HEK293T (cell line): ENCODE results near the gene ATP8B1.

Experiments
- CTCF ChIA-PET: fragments of 350-600 bp; formaldehyde crosslinking; extraction: SDS; loops from one replicate; lab custom pipeline; 2021; ENCODE audit warnings: antibody characterized with exemption, inconsistent platforms; lab: Yijun Ruan, JAX
- POLR2A ChIA-PET: fragments of 350-600 bp; formaldehyde crosslinking; extraction: SDS; loops from one replicate; lab custom pipeline; 2020; ENCODE audit warnings: antibody characterized with exemption, inconsistent platforms; lab: Yijun Ruan, JAX
- DNase-seq: peaks from one replicate; pipeline ENCODE4 v3.0.0; 2012; ENCODE audit warnings: mixed read lengths; ENCODE audit errors: extremely low spot score
- ARNT ChIP-seq: fragments of 450-650 bp; IDR thresholded peaks from 2 replicates; pipeline ENCODE4 v1.6.1; 2017; ENCODE audit warnings: mild to moderate bottlenecking
- BHLHE40 ChIP-seq: fragments of 450-650 bp; IDR thresholded peaks from 2 replicates; pipeline ENCODE4 v1.6.1; 2016; ENCODE audit warnings: mild to moderate bottlenecking, moderate library complexity, borderline replicate concordance
- CTBP1 ChIP-seq: fragments of 450-650 bp; IDR thresholded peaks from 2 replicates; pipeline ENCODE4 v1.6.1; 2016; ENCODE audit warnings: borderline replicate concordance
- ELF4 ChIP-seq: fragments of 450-650 bp; IDR thresholded peaks from 2 replicates; pipeline ENCODE4 v1.6.1; 2017; ENCODE audit warnings: antibody characterized with exemption
- FOXA1 ChIP-seq: fragments of 450-650 bp; IDR thresholded peaks from 2 replicates; pipeline ENCODE4 v1.6.1; 2016; ENCODE audit warnings: mild to moderate bottlenecking
- FOXK2 ChIP-seq: fragments of 450-650 bp; IDR thresholded peaks from 2 replicates; pipeline ENCODE4 v1.6.1; 2016; ENCODE audit warnings: mild to moderate bottlenecking
- FOXM1 ChIP-seq: fragments of 450-650 bp; IDR thresholded peaks from 2 replicates; pipeline ENCODE4 v1.6.1; 2017; ENCODE audit warnings: mild to moderate bottlenecking, borderline replicate concordance
- HDGF ChIP-seq: fragments of 450-650 bp; IDR thresholded peaks from 2 replicates; pipeline ENCODE4 v1.6.1; 2017; ENCODE audit warnings: antibody characterized with exemption, borderline replicate concordance
- L3MBTL2 ChIP-seq: fragments of 450-650 bp; conservative IDR thresholded peaks from 2 replicates; pipeline ENCODE4 v1.6.1; 2016; ENCODE audit warnings: mild to moderate bottlenecking
- LEF1 ChIP-seq: fragments of 450-650 bp; IDR thresholded peaks from 2 replicates; pipeline ENCODE4 v1.6.1; 2017; ENCODE audit warnings: mild to moderate bottlenecking, borderline replicate concordance
- NFRKB ChIP-seq: fragments of 450-650 bp; IDR thresholded peaks from 2 replicates; pipeline ENCODE4 v1.6.1; 2016; ENCODE audit warnings: mild to moderate bottlenecking, moderate library complexity
- PKNOX1 ChIP-seq: fragments of 450-650 bp; IDR thresholded peaks from 2 replicates; pipeline ENCODE4 v1.6.1; 2016
- SP1 ChIP-seq: fragments of 450-650 bp; IDR thresholded peaks from 2 replicates; pipeline ENCODE4 v1.6.1; 2017
- SUZ12 ChIP-seq: fragments of 450-650 bp; IDR thresholded peaks from 2 replicates; pipeline ENCODE4 v1.6.1; 2016; ENCODE audit warnings: mild to moderate bottlenecking
- TARDBP ChIP-seq: fragments of 450-650 bp; IDR thresholded peaks from 2 replicates; pipeline ENCODE4 v1.6.1; 2016
- ZNF384 ChIP-seq: fragments of 450-650 bp; IDR thresholded peaks from 2 replicates; pipeline ENCODE4 v1.6.1; 2016

Gene ATP8B1

GRCh38 chr18:57697426-57697825 is 105.7 kb downstream of the ATP8B1 start:
- TF ChIP-seq FOXK2 (no peak), CTBP1 (no peak), ELF4 (no peak), ZNF384 (no peak), LEF1 (no peak), SP1 (no peak), ARNT (no peak), BHLHE40 (no peak), PKNOX1 (no peak)
- no peak for DNase-seq
- POLR2A ChIA-PET, result no interaction called here
- CTCF ChIA-PET, result no interaction called here

- no peak for DNase-seq
- POLR2A ChIA-PET, result interaction anchor here (0.7 kb wide), 1 partner anchor 45 kb away, joined by 4 read pairs; no protein-coding TSS in a partner anchor
- CTCF ChIA-PET, result no interaction called here
- TF ChIP-seq LEF1 (no peak), FOXM1 (no peak), L3MBTL2 (no peak), CTBP1 (no peak), PKNOX1 (no peak), HDGF (no peak), NFRKB (no peak), ARNT (no peak), BHLHE40 (no peak), SP1 (no peak), FOXK2 (no peak), FOXA1 (no peak), ZNF384 (no peak)
Measured at GRCh38 chr18:57696271-57696670, 106.8 kb downstream of the ATP8B1 start.

- POLR2A ChIA-PET, result no interaction called here
- no peak for DNase-seq
- CTCF ChIA-PET, result interaction anchor here (0.6 kb wide), 1 partner anchor 10 kb away, joined by 3 read pairs; no protein-coding TSS in a partner anchor
- TF ChIP-seq ZNF384, result no peak
- no peak for TF ChIP-seq FOXK2
Measured at GRCh38 chr18:57691363-57691762, 111.8 kb downstream of the ATP8B1 start.

- TF ChIP-seq SUZ12, result no peak
- no peak for TF ChIP-seq BHLHE40
- TF ChIP-seq HDGF, result no peak
- TF ChIP-seq FOXA1, result no peak
- no peak for TF ChIP-seq PKNOX1
- no peak for TF ChIP-seq FOXM1
- TF ChIP-seq FOXK2, result no peak
- no peak for TF ChIP-seq ARNT
- no peak for TF ChIP-seq SP1
- no peak for TF ChIP-seq ZNF384
- POLR2A ChIA-PET, result no interaction called here
- CTCF ChIA-PET, result interaction anchor here (0.9 kb wide), 1 partner anchor 98 kb away, joined by 3 read pairs; no protein-coding TSS in a partner anchor
- DNase-seq, result no peak
Measured at GRCh38 chr18:57687970-57688369, 115.1 kb downstream of the ATP8B1 start.

GRCh38 chr18:57683470-57683869 is 119.6 kb downstream of the ATP8B1 start:
- DNase-seq, result no peak
- POLR2A ChIA-PET, result no interaction called here
- CTCF ChIA-PET, result no interaction called here
- TF ChIP-seq LEF1 (no peak), SUZ12 (no peak), SP1 (no peak), ARNT (no peak), TARDBP (no peak), CTBP1 (no peak), ZNF384 (no peak), FOXA1 (no peak), L3MBTL2 (no peak)

GRCh38 chr18:57677262-57678211 is 125.6 kb downstream of the ATP8B1 start:
- POLR2A ChIA-PET, result no interaction called here
- TF ChIP-seq FOXA1 (no peak), FOXK2 (no peak), TARDBP (no peak), BHLHE40 (no peak), L3MBTL2 (no peak), SUZ12 (no peak), ARNT (no peak), NFRKB (no peak), CTBP1 (no peak)
- CTCF ChIA-PET, result interaction anchor here (0.6 kb wide), 1 partner anchor 483 kb away, joined by 4 read pairs; no protein-coding TSS in a partner anchor
- no peak for DNase-seq
